Activated CD8-positive, alpha-beta memory T cell treated with anti-CD3 and anti-CD28 coated beads for 4 hours (primary cell): ENCODE measurements around the gene DNMT3A.

ENCODE experiments used
- DNase-seq, 2 donors: peaks; one replicate each; pipeline ENCODE4 v3.0.0-alpha.2; 2020; ENCODE audit warnings: low read depth in 2 of 2

The DNMT3A gene

DNA sequence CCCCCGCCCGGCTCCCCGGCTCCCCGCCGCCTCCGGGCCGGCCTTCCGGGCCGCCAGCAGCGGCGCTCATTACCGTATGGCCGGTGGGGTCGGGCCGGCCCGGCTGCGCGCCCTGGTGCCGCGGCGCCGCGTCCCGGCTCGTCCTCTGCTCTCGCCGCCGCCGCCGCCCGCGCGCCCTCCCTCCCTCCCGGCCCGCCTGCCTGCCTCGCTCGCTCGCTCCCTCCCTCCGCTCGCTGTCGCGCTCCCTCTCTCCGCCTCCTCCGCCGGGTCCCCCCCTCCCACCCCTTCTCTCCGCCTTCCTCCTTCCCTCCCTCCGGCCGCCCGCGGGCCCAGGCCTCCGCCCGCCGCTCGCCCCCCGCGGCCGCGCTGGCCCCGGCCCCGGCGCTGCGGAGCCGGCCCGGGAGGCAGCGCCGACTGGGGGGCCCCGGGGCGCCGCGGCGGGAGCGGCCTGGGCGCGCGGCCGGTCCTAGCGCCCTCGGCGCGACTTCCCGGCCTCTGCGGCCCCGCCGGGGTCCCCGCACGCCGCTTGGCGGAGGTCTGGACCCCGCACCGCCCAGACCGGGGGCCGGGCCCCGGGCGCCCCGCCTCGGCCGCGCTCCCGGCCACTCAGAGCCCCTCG is at the start of gene DNMT3A:
Gene DNMT3A (minus strand): TSS at position 173 of the 619 bp plus-strand sequence. CDS start 27,941 bp downstream, outside the sequence.
- DNase-seq, result peak in 1 of 2 donors; percentile 48

DNA sequence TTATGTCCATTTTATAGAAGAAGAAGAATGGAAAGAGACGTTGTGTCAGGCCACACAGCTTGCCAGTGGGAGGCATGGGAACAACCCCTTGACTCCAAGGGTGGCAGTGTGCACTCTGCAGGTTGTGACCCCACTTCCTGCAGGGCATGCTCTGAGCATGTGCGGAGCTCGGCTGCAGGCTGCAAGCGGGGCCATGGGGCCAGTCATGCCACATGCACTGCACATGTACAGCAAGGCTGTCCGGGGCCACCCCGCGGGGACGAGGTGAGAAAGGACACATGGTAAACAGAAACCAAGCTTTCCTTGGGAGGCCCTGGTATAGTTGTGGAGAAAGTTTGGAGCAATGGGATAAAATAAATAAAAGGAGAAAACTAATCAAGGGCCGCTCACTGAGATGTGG is 47.4 kb upstream of the DNMT3A start:
- DNase-seq, result no peak

DNA sequence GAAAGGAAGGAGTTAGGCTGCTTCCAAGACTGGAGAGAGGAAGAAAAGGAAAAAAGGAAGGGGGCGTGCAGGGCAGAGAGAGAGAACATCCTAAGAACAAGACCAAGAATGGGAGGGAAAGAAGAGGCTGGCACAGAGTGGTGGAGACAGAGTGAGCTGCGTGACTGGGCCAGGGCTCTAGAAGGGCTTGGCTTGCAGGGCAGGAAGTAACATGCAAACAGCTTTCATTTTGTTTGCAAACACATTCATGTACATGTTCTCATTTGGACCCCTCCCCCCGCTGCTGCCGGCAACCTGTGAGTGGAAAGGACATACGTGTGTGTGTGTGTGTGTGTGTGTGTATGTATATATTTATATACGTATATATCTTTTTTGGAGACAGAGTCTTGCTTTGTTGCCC is 46.8 kb upstream of the DNMT3A start:
- no peak for DNase-seq

DNA sequence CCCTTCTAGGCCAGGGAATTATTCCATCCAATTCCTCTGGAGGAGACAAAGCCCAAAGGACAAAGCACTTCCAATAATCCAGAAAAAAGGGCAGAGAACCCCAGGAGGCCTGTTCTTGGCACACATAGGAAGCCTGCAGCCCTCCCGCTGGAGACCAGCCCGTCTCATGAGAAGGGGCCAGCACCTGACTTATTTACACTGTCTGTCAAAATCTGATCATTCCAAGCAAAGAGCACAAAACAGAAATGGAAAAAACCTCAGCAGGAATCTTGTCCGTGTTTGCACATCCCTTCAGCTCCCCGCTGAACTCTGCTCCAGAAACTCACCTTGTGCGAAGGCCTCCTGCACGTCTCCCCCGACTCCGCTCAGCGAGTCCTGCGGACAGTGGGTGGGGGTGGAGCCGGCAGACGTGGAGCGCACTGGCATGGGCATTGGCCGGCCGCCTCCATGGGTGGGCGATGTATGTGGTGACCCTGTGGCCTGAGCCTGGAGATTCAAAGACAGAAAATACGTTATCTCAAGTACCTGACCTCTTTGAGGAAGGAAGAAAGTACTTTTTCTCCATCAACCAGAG is 46.2 kb upstream of the DNMT3A start:
- no peak for DNase-seq

DNA sequence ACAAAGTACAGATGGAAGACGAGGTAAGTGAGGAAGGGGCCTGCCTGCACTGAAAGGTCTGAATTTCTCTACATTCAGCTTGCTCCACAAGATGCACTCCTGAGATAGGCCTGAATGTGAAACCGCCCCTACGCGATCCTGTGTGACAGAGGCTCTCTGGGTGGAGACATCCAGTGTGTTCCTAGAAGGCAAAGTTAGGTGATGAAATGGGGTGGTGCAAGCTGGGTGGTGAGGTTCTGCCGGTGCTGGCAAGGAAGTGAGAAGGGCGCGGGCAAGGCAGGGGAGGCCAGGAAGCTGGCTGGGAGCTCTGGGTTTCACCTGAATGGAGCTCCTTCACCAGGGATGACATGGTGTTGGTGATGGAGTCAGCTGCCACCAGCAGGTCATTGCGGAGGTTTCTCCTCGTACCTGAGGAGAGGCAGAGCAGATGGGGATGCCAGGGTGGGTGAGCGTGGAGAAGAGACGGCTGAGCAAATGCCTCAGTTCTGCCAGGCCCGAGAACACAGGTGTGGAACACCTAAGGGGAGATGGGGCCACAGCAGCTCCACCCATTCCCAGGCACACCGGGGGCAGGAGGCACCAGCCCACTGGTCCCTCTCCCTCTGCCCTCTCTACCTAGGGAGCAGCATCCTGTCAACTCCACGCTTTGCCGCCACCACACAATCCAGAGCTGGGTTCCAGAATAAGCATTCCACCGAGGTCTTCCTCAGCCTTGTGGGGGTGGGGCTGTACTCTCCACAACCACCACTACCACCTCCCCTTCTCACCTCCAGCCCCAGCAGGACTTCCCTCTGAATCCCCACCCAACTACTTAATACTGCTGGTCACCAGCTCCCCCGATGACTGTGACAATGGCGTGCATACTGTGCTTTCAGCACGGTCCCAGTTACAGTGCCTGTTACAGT is 45.5 kb upstream of the DNMT3A start:
- DNase-seq, result no peak

DNA sequence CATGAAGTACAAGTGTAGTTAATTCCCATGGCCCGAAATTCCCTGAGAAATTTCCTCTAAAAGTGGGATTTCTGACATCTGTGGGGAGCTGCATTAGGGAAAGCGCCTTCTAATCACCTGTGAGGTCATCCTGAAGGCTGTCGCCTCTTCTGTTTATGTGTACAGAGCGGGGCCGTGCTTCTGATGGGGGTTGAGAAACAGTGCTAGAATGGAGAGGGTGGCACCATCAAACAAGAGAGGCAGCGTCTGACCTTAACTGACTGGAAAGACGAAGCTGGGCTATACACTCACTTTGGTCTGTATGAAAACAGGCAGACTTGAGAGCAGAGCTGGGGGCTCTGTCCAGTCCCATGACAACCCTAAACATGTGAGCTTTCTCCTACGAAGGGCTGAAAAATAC is 44.2 kb upstream of the DNMT3A start:
- DNase-seq, result no peak

DNA sequence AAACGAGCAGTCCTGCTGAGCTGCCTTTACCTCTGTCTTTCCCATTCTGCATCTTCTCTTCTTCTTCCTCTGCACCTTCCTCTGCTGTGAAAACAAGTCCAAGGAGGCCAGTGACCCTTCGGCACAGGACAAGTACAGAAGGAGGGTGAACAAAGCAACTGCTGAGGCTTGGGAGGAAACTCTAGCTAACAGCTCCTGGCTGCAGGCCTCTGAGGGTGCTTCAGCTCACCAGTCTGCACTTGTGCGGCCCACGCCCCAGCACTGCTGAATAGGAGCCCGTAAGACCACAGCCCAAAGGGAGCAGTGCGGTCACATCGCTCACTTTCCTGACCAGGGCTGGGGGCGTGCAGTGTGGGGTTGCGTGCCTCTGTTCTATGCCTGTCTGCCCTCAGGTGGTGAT is 42.1 kb upstream of the DNMT3A start:
- no peak for DNase-seq

DNA sequence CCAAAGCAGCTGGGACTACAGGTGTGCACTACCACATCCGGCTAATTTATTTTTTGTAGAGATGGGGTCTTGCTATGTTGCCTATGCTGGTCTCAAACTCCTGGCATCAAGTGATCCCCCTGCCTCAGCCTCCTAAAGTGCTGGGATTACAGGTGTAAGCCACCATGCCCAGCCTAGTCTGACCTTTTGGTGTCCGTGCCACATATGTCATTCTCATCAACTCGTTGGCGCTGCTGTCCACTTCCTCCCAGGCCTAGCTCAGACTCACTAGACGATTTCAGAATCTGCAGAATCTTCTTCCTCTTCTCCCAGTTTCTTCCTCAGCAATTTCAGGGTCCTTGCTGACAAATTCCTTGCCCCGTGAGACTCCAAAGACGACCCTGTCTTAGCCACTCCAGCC is 39.8 kb upstream of the DNMT3A start:
- no peak for DNase-seq

DNA sequence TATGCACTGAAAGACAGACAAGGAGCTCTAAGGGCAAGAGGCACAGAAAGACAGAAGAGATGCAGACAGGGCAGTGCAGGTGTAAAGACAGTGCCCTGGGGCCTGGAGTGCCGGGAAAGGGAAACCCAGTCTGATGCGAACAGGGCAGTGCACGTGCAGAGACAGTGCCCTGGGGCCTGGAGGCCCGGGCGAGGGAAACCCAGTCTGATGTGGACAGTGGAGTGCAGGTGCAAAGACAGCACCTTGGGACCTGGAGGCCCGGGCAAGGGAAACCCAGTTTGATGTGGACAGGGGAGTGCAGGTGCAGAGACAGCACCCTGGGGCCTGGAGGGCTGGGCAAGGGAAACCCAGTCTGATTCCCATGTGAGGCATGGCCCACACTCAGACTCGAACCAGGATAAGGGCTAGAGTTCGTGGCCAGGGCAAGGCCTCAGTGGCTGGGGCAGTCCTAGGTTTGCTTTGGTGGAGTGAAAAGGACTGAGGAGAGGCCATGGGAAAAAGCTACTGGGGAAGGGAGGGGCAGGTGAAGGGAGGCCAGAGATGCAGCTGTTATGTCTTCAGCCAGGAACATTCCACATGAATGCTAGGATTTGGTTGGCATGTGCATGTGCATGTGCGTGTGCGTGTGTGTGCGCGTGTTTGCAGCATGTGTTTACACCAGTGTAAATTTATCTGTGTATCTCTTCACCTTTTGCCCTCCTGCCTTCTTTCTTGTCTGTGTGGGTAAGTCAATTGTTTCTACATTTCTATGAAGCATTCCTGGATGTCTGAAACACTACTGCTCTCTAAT is 39.1 kb upstream of the DNMT3A start:
- DNase-seq, result no peak

DNA sequence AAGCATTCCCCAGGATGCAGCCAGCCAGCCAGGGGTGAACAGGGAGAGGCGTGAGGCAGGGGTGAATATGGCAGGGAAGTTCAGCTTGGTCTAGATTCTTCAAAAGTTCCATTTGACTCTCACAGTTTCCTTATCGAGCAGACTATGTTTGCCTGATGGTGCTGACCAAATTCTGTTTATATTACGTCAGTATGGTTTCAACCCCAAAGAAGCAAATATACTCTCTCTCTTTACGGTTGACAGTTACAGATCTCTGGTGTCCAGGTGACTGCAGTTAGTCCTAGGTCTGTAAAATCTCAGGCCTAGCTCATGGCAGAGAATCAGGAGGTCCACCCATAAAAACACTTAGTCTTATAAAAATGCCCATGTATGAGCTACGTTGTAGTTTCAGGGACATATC is 38.3 kb upstream of the DNMT3A start:
- DNase-seq, result no peak

DNA sequence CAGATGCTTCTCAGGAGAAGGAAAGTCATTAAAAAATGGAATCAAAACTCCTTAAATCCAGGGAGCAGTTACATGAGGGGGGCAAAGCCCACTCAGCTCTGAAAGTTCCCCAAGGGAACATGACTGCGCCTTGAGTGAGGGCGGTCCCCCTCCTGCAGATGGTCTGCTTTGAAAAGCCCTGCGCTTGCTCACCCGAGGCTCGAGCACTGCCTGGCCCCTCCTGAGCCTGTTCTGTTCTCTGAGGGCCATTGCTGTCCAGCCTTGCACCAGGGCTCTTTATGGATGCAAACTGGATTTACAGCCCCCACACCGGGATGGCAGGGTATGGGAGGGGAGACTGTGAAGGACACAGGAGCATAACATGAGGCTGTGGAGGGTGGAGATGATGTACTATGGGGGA is 37.8 kb upstream of the DNMT3A start:
- no peak for DNase-seq

DNA sequence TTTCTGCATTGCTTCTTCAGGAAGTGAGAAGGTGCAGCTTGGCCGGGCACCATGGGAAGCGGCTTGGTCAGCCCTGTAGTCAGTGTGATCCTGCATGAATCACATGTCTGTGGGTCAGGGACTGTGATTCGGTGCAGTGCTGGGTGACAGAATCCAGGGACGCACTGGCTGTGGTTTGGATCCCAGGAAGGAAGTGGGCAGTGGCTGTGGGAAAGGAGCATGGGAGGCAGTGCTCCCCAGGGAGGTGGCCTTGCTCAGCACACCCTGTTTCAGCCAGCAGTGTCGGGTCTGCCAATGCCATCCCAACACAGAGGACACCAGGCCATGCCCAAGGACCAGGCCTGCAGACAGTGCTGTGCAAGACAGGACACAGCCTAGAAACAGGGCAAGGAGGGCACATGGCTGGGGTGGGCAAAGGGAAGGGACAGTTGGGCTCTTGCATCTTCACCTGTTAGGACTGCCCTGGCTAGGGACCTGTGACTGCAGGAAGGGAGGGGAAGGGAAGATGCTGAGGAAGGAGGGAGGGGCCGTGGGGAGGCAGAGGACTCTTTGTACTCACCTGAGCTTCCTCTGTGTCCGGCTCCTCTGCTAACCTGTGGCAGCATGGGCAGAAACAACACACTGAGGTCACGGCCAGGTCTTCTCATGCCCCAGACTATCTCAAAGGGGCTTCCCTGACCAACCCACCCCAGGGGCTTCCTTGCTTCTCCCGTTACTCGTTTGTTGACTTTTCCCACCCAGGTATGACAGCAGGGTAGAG is 37.2 kb upstream of the DNMT3A start:
- DNase-seq, result no peak

DNA sequence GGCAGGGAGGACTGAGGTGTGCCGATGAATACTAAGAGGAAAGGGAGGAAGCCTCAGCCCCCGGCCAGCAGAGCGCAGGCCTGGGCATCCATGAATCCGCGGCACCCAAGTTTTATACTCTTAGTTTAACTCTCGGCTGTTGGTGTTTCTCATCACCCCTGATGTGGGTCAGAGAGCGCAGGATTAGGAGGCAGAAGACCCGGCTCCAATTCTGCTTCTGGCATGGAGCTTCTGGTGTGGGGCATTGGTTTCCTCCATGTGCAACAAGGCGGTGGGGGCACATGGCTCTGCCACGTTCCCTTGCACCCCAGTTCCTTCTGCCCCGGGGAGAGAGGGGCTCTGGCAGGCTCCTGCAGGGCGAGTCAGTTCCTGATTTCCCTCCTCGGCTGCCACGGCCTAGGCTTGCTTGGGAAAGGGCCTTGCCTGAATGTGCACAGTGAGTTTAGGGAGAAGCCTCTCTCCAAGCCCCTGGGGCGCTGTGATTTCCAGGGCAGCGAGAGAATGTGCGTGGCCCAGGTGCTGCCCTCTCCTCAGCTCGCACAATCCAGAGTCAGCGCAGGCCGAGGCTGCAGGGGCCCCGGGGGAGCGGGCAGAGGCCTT is 36.2 kb upstream of the DNMT3A start:
- DNase-seq, result no peak

DNA sequence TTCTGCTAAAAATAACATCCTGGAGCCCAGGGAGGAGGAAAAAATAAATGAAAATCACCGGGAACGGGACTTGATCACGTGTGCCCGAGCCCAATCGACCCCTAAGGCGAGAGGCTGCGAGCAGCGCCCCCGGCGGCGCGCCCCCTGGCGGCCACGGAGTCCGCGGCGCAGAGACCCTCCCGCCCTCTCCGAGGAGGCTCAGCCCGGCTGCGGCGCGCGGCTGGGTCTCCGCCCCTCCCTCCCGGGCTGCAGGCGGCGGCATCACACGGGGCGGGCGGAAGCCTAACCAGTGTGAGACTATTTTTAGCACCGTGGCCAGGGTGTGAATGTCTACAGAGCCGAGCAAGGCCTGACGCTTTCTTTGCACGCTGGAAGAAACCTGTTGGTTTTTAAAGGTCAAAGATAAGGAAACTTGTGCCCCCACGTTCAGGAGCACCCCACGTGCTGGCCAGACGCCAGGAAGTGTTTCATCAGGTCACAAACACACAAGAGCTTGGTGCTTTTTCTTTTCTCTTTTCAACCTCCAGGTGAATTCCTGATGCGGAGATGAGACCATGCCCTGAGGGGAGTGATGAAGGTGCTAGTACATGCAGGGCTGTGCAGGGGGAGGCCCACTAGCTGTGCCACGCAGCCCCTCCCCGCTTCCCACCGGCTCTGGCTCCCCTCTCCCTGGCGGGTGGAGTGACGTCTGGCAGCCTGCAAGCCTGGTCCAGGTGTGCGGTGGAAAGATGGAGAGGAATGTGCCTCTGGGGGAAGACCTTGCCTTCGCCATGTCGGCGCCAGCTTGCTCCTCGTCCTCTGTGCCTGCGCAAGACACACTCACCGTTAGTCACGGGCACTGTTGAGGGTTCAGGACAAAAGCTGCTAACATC is 35.3 kb upstream of the DNMT3A start:
- DNase-seq, result peak; percentile 91 to 93

DNA sequence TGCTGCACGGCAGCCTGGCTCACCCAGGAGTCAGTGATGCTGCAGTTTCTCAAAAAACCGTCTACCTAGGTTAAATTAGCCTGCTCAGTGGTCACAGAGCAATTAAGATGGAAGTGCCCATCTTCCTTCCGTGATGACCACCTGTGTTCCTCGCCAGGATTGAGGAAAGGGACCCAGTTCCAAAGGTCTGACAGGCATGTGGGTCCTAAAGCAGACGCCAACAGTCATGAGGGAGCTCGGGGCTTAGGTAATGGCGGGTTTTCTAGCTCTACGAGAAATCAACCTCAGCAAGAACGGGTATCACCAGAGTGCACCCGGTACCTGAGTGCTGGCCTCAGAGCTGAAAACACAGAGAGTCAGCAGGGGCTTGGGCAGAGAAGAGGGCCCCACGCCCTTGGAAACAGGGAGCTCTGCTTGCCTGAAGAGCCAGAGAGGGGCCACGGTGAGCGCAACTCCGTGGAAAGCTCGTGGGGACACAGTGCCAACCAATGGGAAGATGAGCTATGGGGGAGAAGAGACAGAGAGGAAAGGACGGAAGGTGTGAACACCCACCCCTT is 34.3 kb upstream of the DNMT3A start:
- no peak for DNase-seq

DNA sequence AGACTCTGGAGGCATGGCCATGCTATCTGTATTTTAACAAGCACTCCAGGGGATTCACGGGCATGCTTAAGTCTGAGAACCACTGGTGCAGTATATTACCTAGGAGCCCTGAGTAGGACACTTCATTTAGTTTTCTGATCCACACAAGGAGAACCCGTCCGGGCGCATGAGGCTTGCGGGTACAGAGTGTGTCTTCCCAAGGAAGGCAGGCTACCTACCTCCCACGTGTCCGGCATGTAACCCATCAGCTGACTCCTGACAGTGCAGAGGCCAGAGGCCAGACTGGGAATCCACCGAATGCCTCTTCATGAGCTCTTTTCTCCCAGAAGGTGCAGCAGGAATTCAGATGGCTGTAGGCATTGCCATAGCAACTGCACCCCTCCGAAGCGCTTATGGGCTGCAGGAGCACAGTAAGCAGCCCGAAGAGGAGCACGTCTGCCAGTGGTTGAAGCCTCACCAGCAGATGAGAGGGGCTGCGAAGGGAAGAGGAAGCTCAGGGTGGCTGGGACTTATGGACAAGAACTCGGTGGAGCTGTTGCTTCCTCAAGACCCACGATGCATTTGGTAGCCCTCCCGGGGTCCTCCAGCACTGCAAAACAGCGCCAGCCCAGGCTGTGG is 33.8 kb upstream of the DNMT3A start:
- DNase-seq, result no peak

DNA sequence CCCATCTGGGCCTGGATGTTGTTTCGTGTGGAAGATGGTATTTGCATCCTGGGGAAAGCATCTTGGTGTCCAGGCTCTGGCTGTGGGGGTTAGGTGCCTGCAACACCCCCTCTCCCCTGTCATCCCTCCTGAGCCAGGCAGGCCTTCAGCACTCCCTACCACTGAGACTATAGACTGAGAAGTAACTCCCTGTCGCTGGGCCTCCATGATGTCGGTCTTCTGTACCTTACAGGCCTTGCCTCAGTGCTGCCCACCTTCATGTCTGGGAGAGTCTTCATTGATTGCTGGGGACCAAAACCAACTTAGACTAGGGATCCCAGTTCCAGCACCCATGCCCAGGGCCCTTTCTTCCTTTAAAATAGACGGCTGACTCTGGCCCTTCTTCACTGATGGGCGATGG is 33.1 kb upstream of the DNMT3A start:
- DNase-seq, result no peak

DNA sequence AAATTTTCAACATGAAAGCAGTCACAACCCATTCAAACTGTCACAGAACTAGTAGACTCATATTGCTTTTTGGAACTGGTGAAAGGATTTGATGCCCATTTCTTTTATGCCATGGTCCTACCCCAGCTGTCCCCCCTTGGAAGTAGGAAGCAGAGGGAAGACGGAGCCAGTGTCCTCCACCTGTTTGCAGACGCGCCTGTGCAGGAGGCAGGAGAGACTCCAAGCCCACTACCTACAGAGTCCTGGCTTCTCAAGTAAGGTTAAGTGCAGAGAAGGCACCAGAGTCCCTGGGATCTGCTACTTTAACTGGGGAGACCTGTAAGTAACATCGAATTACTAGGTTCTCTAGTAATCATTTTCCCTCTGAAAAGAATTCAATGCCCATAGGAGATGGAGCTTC is 32.7 kb upstream of the DNMT3A start:
- no peak for DNase-seq

DNA sequence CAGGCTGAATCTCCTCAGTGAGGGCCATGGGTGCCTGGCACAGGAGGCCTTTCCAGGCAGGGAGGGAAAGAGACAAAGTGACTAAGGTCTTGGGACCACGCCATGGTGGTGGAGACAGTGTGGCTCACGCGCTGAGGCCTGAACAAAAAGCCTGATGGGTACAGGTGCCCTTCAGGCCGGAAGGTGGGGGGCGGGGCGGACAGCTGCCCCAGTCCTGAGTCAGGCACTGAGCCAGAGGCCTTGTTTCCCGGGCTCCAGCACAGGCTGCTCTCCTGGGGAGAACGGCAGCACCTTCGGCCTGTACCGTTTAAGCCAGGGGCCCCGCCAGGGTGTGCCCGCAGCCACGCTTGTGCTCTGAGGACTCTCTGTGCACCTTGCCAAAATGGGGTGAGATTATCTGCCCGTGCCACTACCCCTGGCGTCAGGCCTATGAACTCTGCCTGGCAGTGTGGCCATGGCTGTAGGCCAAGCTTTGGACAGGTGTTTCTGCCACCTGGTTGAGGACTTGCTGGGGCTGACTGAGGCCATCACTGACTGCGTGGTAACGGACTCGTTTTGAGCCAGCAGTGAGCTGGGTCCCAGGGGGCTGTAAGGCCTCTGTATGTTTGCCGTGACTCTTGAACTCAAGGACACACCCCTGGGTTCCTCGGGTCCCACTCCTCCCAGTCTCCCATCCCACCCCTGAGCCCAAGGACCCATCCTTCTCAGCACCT is 31.7 kb upstream of the DNMT3A start:
- DNase-seq, result no peak
